ENCODE measurements around the gene NARS2.
"Not testable (repeated sequence)": the region's sequence is repeated elsewhere in the genome, so short reads cannot be mapped to it uniquely, and the experiment has no call there.

NARS2 gene

GRCh38 chr11:78574386-78575381 lies at the start of gene NARS2:
Gene NARS2 (minus strand): TSS chr11:78574864. CDS start chr11:78574488, 376 bp downstream.
- Histone ChIP-seq H3K27ac (ENCODE audit: low read depth in 2 of 2, low read length in 2 of 2) (peak within 1 kb of the TSS; percentile 78 to 79), H3K36me3 (ENCODE audit: control insufficient read depth in 2 of 2, insufficient read depth in 2 of 2, low read length in 2 of 2) (peaks cover 4 to 6% of the 10 kb centered on the region in 2 donors), H3K9me3 (ENCODE audit: control insufficient read depth in 2 of 2, low read length in 2 of 2) (no peaks in the 10 kb centered on the region), H3K4me1 (ENCODE audit: control insufficient read depth in 2 of 2, insufficient read depth in 2 of 2, low read length in 2 of 2) (peaks cover 0 to 8% of the 10 kb centered on the region in 2 donors), H3K9ac (ENCODE audit: low read depth in 1 of 2, low read length in 2 of 2) (peak within 1 kb of the TSS; percentile 88 to 94), H3K4me3 (ENCODE audit: low read length in 2 of 2) (peak within 1 kb of the TSS; percentile 91 to 97), H3K27me3 (ENCODE audit: control insufficient read depth in 2 of 2, insufficient read depth in 2 of 2, low read length in 2 of 2) (no peaks in the 10 kb centered on the region)

DNA sequence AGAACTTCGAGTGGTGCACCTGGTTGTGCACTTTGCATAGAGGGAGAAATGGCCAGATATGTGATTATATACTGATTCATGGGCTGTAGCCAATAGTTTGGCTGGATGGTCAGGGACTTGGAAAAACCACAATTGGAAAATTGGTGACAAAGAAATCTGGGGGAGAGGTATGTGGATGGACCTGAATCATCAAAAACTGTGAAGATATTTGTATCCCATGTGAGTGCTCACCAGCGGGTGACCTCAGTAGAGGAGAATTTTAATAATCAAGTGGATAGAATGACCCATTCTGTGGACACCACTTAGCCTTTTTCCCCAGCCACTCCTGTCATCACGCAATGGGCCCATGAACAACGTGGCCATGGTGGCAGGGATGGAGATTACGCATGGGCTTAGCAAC lies 48.0 kb upstream of the NARS2 start:
- H3K36me3 ChIP-seq (ENCODE audit: control insufficient read depth in 2 of 2, insufficient read depth in 2 of 2, low read length in 2 of 2): no peaks in the 10 kb centered on the region
- H3K4me3 ChIP-seq (ENCODE audit: low read length in 2 of 2): no peak overlapping the region
- no peaks in the 10 kb centered on the region for H3K4me1 ChIP-seq (ENCODE audit: control insufficient read depth in 2 of 2, insufficient read depth in 2 of 2, low read length in 2 of 2)
- H3K27me3 ChIP-seq (ENCODE audit: control insufficient read depth in 2 of 2, insufficient read depth in 2 of 2, low read length in 2 of 2): no peaks in the 10 kb centered on the region
- H3K9me3 ChIP-seq (ENCODE audit: control insufficient read depth in 2 of 2, low read length in 2 of 2): no peaks in the 10 kb centered on the region
- H3K9ac ChIP-seq (ENCODE audit: low read depth in 1 of 2, low read length in 2 of 2): no peak overlapping the region
- no peak overlapping the region for H3K27ac ChIP-seq (ENCODE audit: low read depth in 2 of 2, low read length in 2 of 2)

DNA sequence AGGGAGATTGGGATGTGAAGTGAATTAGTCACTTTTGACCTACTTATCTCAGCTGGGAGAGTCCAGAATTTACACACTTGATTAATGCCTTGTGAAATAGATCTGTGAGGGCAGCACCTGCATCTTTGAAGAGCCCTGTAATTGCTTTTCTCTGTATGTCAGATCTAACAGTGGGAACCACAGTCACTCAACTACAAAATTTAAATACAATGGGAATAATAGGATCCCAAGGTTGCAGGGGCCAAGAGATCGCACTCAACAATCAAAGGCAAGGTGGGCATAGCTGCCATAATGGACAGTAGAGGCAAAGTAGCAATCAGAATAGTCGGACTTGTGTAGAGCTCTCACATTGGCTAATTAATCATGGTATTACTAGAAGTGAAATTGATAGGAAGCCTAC lies 45.5 kb upstream of the NARS2 start:
- H3K9ac ChIP-seq (ENCODE audit: low read depth in 1 of 2, low read length in 2 of 2): no peak overlapping the region
- no peak overlapping the region for H3K4me3 ChIP-seq (ENCODE audit: low read length in 2 of 2)
- H3K27ac ChIP-seq (ENCODE audit: low read depth in 2 of 2, low read length in 2 of 2): no peak overlapping the region
- H3K27me3 ChIP-seq (ENCODE audit: control insufficient read depth in 2 of 2, insufficient read depth in 2 of 2, low read length in 2 of 2): no peaks in the 10 kb centered on the region
- H3K4me1 ChIP-seq (ENCODE audit: control insufficient read depth in 2 of 2, insufficient read depth in 2 of 2, low read length in 2 of 2): no peaks in the 10 kb centered on the region
- no peaks in the 10 kb centered on the region for H3K9me3 ChIP-seq (ENCODE audit: control insufficient read depth in 2 of 2, low read length in 2 of 2)
- no peaks in the 10 kb centered on the region for H3K36me3 ChIP-seq (ENCODE audit: control insufficient read depth in 2 of 2, insufficient read depth in 2 of 2, low read length in 2 of 2)

- Histone ChIP-seq H3K9me3 (ENCODE audit: control insufficient read depth in 2 of 2, low read length in 2 of 2) (no peaks in the 10 kb centered on the region), H3K27ac (ENCODE audit: low read depth in 2 of 2, low read length in 2 of 2) (no peak overlapping the region), H3K27me3 (ENCODE audit: control insufficient read depth in 2 of 2, insufficient read depth in 2 of 2, low read length in 2 of 2) (no peaks in the 10 kb centered on the region), H3K4me1 (ENCODE audit: control insufficient read depth in 2 of 2, insufficient read depth in 2 of 2, low read length in 2 of 2) (no peaks in the 10 kb centered on the region), H3K36me3 (ENCODE audit: control insufficient read depth in 2 of 2, insufficient read depth in 2 of 2, low read length in 2 of 2) (no peaks in the 10 kb centered on the region), H3K9ac (ENCODE audit: low read depth in 1 of 2, low read length in 2 of 2) (no peak overlapping the region), H3K4me3 (ENCODE audit: low read length in 2 of 2) (no peak overlapping the region)
These were observed 41.1 kb upstream of the NARS2 start for GRCh38 chr11:78615724-78616123.

DNA sequence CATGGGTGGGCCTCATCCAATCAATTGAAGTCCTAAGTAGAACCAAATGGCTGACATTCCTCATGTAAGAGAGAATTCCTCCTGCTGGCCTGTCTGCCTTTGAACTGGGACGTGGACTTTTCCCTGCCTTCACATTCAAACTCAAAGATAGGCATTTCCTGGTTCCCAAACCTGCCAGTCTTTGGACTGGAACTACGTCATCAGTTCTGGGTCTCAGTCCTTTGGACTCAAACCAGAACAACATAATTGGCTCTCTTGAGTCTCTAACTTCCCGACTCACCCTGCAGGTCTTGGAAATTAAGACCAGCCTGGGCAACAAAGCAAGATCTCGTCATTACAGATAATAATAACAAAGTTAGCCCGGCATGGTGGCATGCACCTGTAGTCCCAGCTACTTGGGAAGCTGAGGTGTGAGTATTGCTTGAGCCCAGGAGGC lies 38.7 kb upstream of the NARS2 start:
- no peak overlapping the region for H3K4me3 ChIP-seq (ENCODE audit: low read length in 2 of 2)
- H3K4me1 ChIP-seq (ENCODE audit: control insufficient read depth in 2 of 2, insufficient read depth in 2 of 2, low read length in 2 of 2): no peaks in the 10 kb centered on the region
- no peaks in the 10 kb centered on the region for H3K9me3 ChIP-seq (ENCODE audit: control insufficient read depth in 2 of 2, low read length in 2 of 2)
- no peak overlapping the region for H3K9ac ChIP-seq (ENCODE audit: low read depth in 1 of 2, low read length in 2 of 2)
- H3K27ac ChIP-seq (ENCODE audit: low read depth in 2 of 2, low read length in 2 of 2): no peak overlapping the region
- no peaks in the 10 kb centered on the region for H3K27me3 ChIP-seq (ENCODE audit: control insufficient read depth in 2 of 2, insufficient read depth in 2 of 2, low read length in 2 of 2)
- H3K36me3 ChIP-seq (ENCODE audit: control insufficient read depth in 2 of 2, insufficient read depth in 2 of 2, low read length in 2 of 2): no peaks in the 10 kb centered on the region

GRCh38 chr11:78612721-78613377 lies 38.2 kb upstream of the NARS2 start:
- H3K9ac ChIP-seq (ENCODE audit: low read depth in 1 of 2, low read length in 2 of 2): no peak overlapping the region

DNA sequence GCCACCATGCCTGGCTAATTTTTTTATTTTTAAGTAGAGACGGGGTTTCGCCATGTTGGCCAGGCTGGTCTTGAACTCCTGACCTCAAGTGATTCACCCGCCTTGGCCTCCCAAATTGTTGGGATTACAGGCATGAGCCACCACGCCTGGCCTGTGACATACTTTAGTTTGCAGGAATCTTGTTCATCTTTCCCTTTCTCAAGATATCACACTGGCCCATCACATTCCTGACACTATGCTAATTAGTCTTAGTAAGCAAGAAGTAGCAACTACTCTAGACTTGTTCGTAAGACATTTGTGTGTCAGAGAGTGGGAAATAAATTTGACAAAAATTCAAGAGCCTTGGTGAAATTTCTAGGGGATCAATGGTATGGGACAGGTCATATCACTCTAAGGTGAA lies 34.7 kb upstream of the NARS2 start:
- H3K9me3 ChIP-seq (ENCODE audit: control insufficient read depth in 2 of 2, low read length in 2 of 2); H3K27me3 ChIP-seq (ENCODE audit: control insufficient read depth in 2 of 2, insufficient read depth in 2 of 2, low read length in 2 of 2); H3K4me1 ChIP-seq (ENCODE audit: control insufficient read depth in 2 of 2, insufficient read depth in 2 of 2, low read length in 2 of 2): not testable (repeated sequence)

More at GRCh38 chr11:78612721-78613377, 38.2 kb upstream of the NARS2 start:
- Histone ChIP-seq H3K4me1 (ENCODE audit: control insufficient read depth in 2 of 2, insufficient read depth in 2 of 2, low read length in 2 of 2) (no peaks in the 10 kb centered on the region), H3K9me3 (ENCODE audit: control insufficient read depth in 2 of 2, low read length in 2 of 2) (no peaks in the 10 kb centered on the region), H3K4me3 (ENCODE audit: low read length in 2 of 2) (no peak overlapping the region), H3K36me3 (ENCODE audit: control insufficient read depth in 2 of 2, insufficient read depth in 2 of 2, low read length in 2 of 2) (no peaks in the 10 kb centered on the region), H3K27me3 (ENCODE audit: control insufficient read depth in 2 of 2, insufficient read depth in 2 of 2, low read length in 2 of 2) (no peaks in the 10 kb centered on the region), H3K27ac (ENCODE audit: low read depth in 2 of 2, low read length in 2 of 2) (no peak overlapping the region)

DNA sequence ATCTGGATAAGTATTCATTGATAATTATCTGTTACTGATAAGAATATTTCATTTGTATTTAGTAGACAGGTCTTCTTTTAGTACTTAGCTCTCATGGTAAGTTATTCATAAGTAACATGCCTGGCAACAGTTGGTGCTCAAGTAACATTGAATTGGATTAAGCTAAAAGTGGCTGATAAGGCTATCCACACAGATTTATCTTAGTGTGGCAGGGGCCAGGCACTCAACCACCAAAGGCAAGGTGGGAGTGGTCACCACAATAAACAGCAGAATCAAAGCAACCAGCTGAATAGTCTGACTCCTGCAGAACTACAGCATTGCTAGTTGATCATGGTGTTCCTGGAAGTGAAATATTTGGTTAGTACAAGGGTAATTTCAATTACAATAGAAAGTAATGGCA lies 33.0 kb upstream of the NARS2 start:
- no peak overlapping the region for H3K27ac ChIP-seq (ENCODE audit: low read depth in 2 of 2, low read length in 2 of 2)
- H3K27me3 ChIP-seq (ENCODE audit: control insufficient read depth in 2 of 2, insufficient read depth in 2 of 2, low read length in 2 of 2): no peaks in the 10 kb centered on the region
- H3K9ac ChIP-seq (ENCODE audit: low read depth in 1 of 2, low read length in 2 of 2): no peak overlapping the region
- no peaks in the 10 kb centered on the region for H3K4me1 ChIP-seq (ENCODE audit: control insufficient read depth in 2 of 2, insufficient read depth in 2 of 2, low read length in 2 of 2)
- H3K9me3 ChIP-seq (ENCODE audit: control insufficient read depth in 2 of 2, low read length in 2 of 2): no peaks in the 10 kb centered on the region
- no peaks in the 10 kb centered on the region for H3K36me3 ChIP-seq (ENCODE audit: control insufficient read depth in 2 of 2, insufficient read depth in 2 of 2, low read length in 2 of 2)
- H3K4me3 ChIP-seq (ENCODE audit: low read length in 2 of 2): no peak overlapping the region

More for the DNA sequence above, 34.7 kb upstream of the NARS2 start:
- not testable (repeated sequence) for H3K4me3 ChIP-seq (ENCODE audit: low read length in 2 of 2); H3K27ac ChIP-seq (ENCODE audit: low read depth in 2 of 2, low read length in 2 of 2); H3K9ac ChIP-seq (ENCODE audit: low read depth in 1 of 2, low read length in 2 of 2); H3K36me3 ChIP-seq (ENCODE audit: control insufficient read depth in 2 of 2, insufficient read depth in 2 of 2, low read length in 2 of 2)

DNA sequence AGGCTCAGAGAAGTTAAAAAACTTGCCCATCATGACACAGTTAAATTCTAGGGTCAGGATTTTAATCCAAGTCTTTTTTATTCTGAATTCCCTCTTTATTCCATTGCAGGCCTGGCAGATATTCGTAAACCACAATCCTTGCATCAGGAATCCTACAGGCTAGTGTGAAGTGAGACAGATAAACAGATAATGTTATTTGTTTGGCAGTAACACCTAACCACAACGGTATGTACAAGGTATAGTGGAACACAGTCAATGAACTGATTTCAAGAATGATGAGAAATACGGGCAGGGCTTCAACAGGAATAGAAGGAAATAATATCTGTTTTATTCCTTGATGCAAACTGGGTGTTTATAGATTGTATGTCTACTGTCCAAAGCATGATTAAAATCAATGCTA lies 32.0 kb upstream of the NARS2 start:
- Histone ChIP-seq H3K27me3 (ENCODE audit: control insufficient read depth in 2 of 2, insufficient read depth in 2 of 2, low read length in 2 of 2) (no peaks in the 10 kb centered on the region), H3K36me3 (ENCODE audit: control insufficient read depth in 2 of 2, insufficient read depth in 2 of 2, low read length in 2 of 2) (no peaks in the 10 kb centered on the region), H3K9ac (ENCODE audit: low read depth in 1 of 2, low read length in 2 of 2) (no peak overlapping the region), H3K4me1 (ENCODE audit: control insufficient read depth in 2 of 2, insufficient read depth in 2 of 2, low read length in 2 of 2) (no peaks in the 10 kb centered on the region), H3K9me3 (ENCODE audit: control insufficient read depth in 2 of 2, low read length in 2 of 2) (no peaks in the 10 kb centered on the region), H3K27ac (ENCODE audit: low read depth in 2 of 2, low read length in 2 of 2) (no peak overlapping the region), H3K4me3 (ENCODE audit: low read length in 2 of 2) (no peak overlapping the region)

GRCh38 chr11:78605296-78605695 lies 30.6 kb upstream of the NARS2 start:
- no peak overlapping the region for H3K27ac ChIP-seq (ENCODE audit: low read depth in 2 of 2, low read length in 2 of 2)

More at GRCh38 chr11:78605296-78605695, 30.6 kb upstream of the NARS2 start:
- no peak overlapping the region for H3K4me3 ChIP-seq (ENCODE audit: low read length in 2 of 2)
- no peaks in the 10 kb centered on the region for H3K4me1 ChIP-seq (ENCODE audit: control insufficient read depth in 2 of 2, insufficient read depth in 2 of 2, low read length in 2 of 2)
- no peaks in the 10 kb centered on the region for H3K9me3 ChIP-seq (ENCODE audit: control insufficient read depth in 2 of 2, low read length in 2 of 2)
- no peak overlapping the region for H3K9ac ChIP-seq (ENCODE audit: low read depth in 1 of 2, low read length in 2 of 2)
- no peaks in the 10 kb centered on the region for H3K36me3 ChIP-seq (ENCODE audit: control insufficient read depth in 2 of 2, insufficient read depth in 2 of 2, low read length in 2 of 2)
- no peaks in the 10 kb centered on the region for H3K27me3 ChIP-seq (ENCODE audit: control insufficient read depth in 2 of 2, insufficient read depth in 2 of 2, low read length in 2 of 2)
